Islet precursor cell (in vitro differentiated cells): ENCODE measurements around the gene ACAA2.

Experiments used
- DNase-seq: peaks from one replicate; pipeline ENCODE4 v3.0.0-alpha.2; 2018

ACAA2 gene

DNA sequence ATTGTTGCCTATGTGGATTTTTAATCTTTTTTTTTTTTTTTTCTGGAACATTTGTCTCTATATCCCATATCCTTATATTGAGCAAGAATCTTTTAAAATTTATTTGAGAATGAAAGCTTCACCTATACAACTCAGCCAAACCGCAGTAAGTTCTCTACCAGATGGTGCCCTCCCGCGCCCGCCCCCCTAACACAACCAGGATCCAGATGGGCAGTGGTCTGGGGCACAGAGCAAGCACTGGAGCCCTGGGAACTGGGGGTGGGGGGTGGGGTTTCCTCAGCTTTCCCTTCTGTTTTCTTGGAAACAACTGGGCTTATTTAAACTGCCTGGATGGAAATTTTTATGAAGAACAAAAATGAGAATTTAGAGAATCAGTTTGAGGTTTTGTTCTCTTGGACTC, 74.6 kb downstream of the ACAA2 start:
- no peak for DNase-seq

DNA sequence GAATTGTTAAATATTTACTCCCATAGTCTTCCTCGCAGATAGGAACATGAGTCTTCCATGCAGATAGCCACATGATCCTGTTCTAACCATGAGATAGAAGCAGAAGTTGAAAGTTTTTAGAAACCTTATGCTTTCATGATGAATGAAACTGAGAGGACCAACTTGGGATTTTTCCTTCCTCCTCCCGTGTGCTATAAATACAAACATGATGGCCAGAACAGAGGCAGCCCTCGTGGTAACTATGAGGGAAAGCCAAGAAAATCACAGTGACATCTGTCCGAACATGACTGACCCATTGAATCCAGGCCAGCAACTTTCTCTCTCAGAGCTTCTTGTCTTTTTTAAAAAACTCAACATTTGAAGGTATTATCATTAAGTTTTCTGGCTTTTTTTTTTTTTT, 78.5 kb downstream of the ACAA2 start:
- no peak for DNase-seq

GRCh38 chr18:49733896-49734585, 79.3 kb downstream of the ACAA2 start:
- no peak for DNase-seq

GRCh38 chr18:49733321-49733720, 80.0 kb downstream of the ACAA2 start:
- DNase-seq: no peak
